DMS153 treated with DMSO at 0.1 percent for 48 hours (cell line): Measurements from ENCODE around the gene RICTOR.
"Not testable (repeated sequence)": the region's sequence is repeated elsewhere in the genome, so short reads cannot be mapped to it uniquely, and the experiment has no call there.

Source experiments
- DNase-seq: peaks from one replicate; lab custom pipeline; 2025; ENCODE audit not compliant: unreplicated experiment; lab: John Stamatoyannopoulos, UW

Gene RICTOR

GRCh38 chr5:39010958-39011357 lies 63.2 kb downstream of the RICTOR start:
- DNase-seq, result not testable (repeated sequence)

DNA sequence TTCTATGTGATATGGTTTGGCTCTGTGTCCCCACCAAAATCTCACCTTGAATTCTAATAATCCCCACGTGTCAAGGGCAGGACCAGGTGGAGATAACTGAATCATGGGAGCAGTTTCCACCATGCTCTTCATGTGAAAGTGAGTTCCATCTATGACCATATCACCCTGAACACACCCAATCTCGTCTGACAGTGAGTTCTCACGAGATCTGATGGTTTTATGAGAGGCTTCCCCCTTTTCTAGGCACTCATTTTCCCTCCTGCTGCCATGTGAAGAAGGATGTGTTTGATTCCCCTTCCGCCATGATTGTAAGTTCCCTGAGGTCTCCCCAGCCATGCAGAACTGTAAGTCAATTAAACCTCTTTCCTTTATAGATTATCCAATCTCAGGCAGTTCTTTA lies 64.2 kb downstream of the RICTOR start:
- no peak for DNase-seq

DNA sequence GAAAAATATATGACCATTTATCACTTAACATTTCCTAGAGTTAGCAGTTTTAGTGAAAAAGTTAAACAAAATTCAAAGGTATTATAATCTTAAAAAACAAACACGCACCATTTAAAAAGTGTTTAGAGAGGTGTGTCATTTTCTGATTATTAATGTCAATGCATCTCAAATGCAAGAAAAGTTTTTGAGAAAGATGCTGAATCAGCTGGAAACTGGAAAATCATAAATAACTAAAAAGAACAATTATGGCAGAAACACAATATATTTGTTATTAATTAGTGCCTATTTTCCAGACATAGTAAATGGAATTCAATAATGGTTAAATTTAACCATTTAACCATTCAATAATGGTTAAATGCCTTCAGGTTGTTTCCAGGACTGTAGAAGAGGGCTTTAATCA lies 64.9 kb downstream of the RICTOR start:
- DNase-seq, result no peak

DNA sequence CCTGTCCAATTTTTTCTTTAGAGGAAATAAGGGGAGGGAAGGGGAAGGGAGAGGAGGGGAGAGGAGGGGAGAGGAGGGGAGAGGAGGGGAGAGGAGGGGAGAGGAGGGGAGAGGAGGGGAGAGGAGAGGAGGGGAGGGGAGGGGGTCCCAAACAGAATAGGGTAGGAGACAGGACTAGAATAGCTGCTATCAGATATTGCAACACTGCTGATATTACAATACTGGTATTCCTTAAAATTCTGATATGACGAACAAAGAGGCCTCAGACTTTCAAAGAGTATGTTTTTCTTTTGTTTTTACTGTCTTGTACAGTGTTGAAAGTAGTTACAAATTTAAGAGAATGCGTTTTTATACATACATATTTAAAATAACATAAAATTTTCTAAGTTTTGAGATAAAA lies 67.5 kb downstream of the RICTOR start:
- DNase-seq, result no peak

DNA sequence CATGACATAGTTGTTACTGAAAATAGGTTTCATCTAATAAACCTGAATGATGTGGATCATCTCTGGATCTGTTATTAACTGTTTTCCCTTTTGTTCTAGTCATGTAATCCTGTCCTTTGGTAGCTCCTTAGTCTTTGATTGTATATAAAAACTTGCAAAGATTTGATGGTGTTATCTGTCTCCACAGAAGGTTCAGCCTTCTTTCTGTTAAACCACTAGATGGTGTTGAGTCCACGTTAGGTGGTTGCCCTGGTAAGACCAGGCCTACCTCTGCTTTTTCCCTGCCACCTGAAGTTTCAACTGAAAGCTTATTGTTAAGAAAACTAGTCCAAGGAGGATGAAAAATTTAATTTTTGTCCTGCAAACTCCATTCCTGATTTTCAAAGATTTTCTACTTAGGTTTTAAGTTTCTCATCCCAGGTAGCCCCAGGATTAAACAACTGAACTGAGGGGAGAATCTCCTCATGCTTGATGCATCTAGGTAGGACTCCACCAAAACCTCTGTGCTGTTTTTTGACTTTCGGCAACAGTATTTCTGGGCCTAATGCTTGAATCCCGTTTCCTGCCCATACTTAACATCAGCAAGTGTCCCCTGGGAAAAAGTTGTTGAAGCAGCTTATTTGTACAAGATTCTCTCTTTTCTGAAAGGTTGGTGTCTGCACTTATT lies 68.5 kb downstream of the RICTOR start:
- DNase-seq, result no peak

GRCh38 chr5:39001683-39002082 lies 72.5 kb downstream of the RICTOR start:
- DNase-seq, result no peak

DNA sequence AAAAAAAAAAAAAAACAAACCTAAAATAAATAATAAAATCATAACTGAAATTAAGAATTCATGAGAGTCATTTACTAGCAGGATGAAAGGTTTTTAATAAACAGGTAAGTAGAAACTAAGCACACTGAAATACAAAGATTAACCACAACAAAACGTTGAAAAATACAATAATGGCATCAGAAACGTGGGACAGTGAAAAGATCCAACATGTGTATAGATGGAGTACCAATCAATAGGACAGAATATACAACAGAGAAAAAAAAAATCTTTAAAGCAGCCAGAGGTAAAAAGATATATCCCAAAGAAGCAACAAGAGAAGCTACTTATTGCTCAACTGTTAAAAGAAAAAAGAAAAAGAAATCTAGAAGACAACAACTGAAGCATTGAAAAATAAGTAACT lies 75.2 kb downstream of the RICTOR start:
- DNase-seq, result no peak

DNA sequence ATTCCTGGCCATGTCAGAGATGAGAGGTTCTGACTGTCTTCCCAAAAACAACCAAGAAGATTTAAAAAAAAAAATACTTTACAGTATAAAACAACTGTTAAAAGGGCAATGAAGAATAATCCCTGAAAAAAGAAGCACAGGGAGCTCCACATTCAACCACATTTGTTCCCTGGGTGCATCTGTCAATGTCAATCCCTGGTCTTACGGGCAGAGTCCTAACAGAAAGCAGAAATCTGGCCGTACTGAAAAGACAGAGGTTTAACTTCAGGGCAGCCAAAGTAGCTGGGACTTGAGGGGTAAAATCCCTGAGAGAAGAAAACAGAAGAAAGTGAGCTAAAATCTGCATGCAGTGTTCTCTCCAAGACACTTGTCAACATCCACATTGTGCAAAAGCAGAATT lies 76.6 kb downstream of the RICTOR start:
- DNase-seq, result no peak

DNA sequence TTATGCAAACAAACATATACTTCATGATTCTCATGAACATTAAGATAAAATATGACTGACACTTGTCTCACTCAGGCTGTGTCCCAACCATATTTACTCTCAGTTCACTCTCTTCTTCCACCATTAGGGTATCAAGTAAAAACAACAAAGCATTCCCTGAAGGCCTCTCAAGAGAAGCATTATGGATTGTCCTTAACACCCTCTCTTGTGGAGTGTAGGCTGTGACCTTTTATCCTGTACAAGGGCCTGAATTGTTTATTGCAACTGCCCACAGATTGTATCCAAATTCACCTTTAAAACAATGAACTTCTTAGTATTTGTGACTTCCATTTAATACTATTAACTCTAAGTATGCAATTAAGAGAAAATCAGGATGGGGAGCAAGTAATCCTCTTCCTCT lies 78.1 kb downstream of the RICTOR start:
- DNase-seq, result no peak

GRCh38 chr5:38994324-38994927 lies 79.8 kb downstream of the RICTOR start:
- no peak for DNase-seq

- DNase-seq, result not testable (repeated sequence)
Observed at GRCh38 chr5:38989974-38990719, 84.1 kb downstream of the RICTOR start.

- no peak for DNase-seq
Observed at GRCh38 chr5:38985909-38986452, 88.2 kb downstream of the RICTOR start.

- no peak for DNase-seq
Observed at GRCh38 chr5:38979535-38979934, 94.7 kb downstream of the RICTOR start.

GRCh38 chr5:38978036-38978435 lies 96.2 kb downstream of the RICTOR start:
- DNase-seq, result no peak

- no peak for DNase-seq
Observed at GRCh38 chr5:38968665-38969064, 105.5 kb downstream of the RICTOR start.

DNA sequence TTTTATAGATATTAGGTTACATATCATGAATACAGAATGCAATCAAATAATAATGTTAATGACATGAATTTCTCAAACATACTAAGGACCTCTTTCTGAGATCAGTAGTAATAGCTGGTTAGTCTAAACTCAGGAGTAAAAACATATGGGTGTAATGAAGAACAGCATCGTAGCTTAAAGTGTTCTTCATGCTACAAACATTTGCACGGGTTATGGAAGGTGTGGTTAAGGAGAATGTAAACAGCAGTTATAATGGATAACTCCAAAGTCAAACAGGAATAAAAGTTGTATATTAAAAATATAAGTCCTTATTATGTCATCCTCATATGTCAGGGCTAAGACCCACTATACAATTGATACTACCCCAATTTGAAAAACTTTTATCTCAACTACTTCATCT lies 112.5 kb downstream of the RICTOR start:
- DNase-seq, result no peak

DNA sequence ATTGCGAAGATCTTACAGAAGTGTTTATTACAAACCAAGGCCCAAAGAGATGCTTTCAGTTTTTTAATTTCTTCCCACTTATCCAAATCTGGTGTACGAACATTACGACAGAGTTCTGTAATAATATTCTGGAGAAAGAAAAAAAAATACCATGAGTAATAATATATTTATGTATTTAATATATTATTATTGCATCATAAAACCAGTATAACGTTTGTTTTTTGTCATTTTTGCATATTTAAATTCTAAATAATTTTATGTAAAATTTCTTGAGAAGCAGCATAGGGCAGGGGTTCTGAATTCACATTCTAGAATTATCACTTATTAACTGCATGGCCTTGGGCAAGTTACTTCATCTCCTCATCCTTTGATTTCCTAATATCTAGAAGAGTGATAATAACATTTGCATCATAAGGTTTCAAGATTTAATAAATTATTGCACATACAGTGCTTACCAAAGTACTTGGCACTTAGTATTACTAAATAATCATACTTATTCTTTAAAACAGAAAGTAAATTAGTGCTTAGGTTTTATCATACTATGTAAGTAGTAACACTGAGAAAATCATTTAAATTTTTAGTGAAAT lies 120.7 kb downstream of the RICTOR start:
- no peak for DNase-seq

GRCh38 chr5:38948501-38948900 lies 125.7 kb downstream of the RICTOR start:
- DNase-seq, result no peak

DNA sequence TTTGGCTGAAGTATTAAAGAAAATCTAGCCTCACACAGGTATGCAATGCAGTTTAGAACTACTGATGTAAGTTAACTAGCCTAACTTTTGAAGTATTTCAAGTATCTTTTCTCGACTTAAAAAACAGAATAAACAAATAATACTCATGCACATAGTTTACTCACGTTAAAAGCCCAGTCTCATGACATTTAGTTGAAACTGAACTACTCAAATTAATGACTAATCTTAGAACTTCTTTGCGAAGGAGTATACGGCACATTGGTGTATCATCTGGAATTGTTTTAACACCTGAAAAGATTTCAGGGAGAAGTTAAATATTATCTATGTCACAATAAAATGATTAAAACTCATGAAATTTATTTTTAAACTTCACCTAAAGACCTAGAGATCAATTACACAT lies 129.9 kb downstream of the RICTOR start:
- DNase-seq, result no peak

GRCh38 chr5:38941912-38942311 lies 132.3 kb downstream of the RICTOR start:
- DNase-seq, result no peak

DNA sequence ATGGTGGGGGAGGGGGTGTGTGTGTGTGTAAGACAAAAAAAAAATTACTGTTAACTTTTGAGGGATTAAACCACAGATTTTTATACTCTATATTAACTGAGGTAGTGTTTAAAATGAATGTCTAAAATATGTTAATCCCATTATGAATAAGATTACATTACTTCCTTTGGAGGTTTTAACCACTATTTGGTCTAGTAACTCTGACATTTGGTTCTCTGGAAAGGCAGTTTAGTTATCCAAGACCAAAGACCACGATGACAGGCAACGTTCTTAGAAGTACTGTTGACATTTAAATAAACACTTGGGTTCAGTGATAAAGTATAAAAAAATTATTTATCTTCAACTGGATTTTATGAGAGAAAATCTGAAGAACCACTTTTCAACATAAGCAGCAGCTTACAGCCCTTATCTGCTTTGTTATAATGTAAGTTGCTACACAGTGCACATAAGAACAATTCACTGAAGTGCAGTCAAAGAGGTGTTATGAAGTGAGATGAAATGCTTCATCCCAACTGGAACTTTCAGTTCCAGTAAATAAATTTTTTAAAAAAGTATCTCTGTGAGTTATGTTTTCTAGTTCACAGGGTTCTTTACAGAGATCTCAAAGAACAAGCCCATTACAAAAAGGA lies 133.9 kb downstream of the RICTOR start:
- no peak for DNase-seq
